Measurements from ENCODE around the gene WNT8A. TPM values are rescaled to one million over a fixed set of nuclear protein-coding genes. Genes with fewer than 3 reads are reported as not detected.
"Not testable (repeated sequence)": the region's sequence is repeated elsewhere in the genome, so short reads cannot be mapped to it uniquely, and the experiment has no call there.

Gene WNT8A
- total RNA-seq, 1 experiment from 2014 or later = not detected

DNA sequence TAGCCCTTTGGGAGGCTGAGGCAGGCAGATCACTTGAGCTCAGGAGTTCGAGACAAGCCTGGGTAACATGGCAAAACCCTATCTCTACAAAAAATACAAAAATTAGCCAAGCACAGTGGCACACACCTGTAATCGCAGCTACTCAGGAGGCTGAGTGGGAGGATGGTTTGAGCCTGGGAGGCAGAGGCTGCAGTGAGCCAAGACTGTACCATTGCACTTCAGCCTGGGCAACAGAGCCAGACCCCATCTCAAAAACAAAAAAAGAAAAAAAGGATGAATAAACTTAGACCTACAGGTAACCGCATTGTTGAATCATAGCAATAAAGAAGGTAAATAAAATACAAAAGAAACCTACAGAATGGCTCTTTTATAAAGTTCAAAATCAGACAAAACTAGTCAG lies 38.5 kb upstream of the WNT8A start:
- POLR2A ChIA-PET = interaction anchor here (1.1 kb wide), 1 partner anchor 11 kb away, joined by 5 read pairs; no protein-coding TSS in a partner anchor
- ATAC-seq; H3K9me2 ChIP-seq (ENCODE audit: insufficient read depth); H3K4me3 ChIP-seq (replicated peaks in 1 of 2; ENCODE audit: low read depth in 1 of 2, low read length in 2 of 2); H3K36me3 ChIP-seq (ENCODE audit: control insufficient read depth in 1 of 2, insufficient read depth in 2 of 2, low read length in 2 of 2); H3K9me3 ChIP-seq (ENCODE audit: control insufficient read depth in 1 of 2, insufficient read depth in 1 of 2, low read depth in 1 of 2, low read length in 2 of 2); BruUV-seq (replicated peaks); H3K4me1 ChIP-seq (ENCODE audit: control insufficient read depth in 1 of 2, insufficient read depth in 2 of 2, low read length in 2 of 2); DNase-seq (ENCODE audit: low read depth, low spot score); H3K27me3 ChIP-seq (ENCODE audit: insufficient read depth, low read length); RAD21 ChIA-PET (ENCODE audit: low non-redundant PET in 1 of 2, low total read pairs in 2 of 2, uncharacterized antibody in 2 of 2, unreplicated experiment in 2 of 2); H3K79me2 ChIP-seq (ENCODE audit: insufficient read depth, low read length); H3K4me2 ChIP-seq (ENCODE audit: low read length); intact Hi-C loops (cut with micrococcal nuclease); H3K27ac ChIP-seq (ENCODE audit: low read depth, low read length); H4K20me1 ChIP-seq (ENCODE audit: insufficient read depth); H2AFZ ChIP-seq (ENCODE audit: low read depth, low read length, poor library complexity, severe bottlenecking); H3K9ac ChIP-seq (ENCODE audit: low read length): not testable (repeated sequence)
- CTCF ChIA-PET = interaction anchor here (1.5 kb wide), 1 partner anchor 9 kb away, joined by 4 read pairs; no protein-coding TSS in a partner anchor

DNA sequence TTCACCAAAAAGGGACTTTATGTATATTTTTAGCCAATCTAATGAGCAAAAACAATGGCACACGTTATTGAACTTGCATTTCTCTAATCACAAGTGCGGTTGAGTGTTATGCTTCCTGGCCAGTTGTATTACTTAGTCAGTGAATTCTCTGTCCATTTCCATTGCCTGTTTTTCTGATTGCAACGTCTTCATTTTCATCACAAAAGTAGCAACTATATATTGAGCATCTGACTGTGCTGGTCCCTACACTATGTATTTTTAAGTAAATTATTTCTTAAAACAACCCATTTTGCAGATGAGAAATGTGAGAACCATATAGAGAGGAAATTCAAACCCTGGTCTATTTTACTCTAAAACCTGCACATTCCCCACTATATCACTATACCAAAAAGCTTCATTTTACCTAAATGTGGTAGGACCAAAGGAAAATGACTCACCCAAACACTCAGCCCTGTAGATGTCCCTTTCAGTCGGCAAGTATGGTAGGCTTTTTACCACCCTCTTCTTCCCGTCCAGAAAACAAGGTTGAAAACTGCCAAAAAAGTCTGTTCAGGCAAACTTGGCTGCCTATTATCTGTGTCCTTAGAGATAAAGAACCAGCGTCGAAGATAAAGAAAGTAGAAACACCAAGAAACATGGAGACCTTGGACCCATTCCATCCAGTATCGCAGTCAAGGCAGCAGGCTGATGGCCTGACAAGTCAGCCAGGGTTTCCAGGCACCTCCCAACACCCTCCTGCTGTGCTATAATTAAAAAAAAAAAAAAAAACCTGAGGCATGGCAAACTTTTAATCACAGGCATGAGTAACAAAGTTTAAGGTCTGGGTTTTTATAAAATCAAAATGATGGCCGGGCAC lies 32.2 kb upstream of the WNT8A start:
- intact Hi-C loops (cut with micrococcal nuclease) = no loop called here
- H2AFZ ChIP-seq (ENCODE audit: low read depth, low read length, poor library complexity, severe bottlenecking) = no peak overlapping the region
- no peak overlapping the region for H3K4me2 ChIP-seq (ENCODE audit: low read length)
- no peaks in the 10 kb centered on the region for H3K9me2 ChIP-seq (ENCODE audit: insufficient read depth)
- no peaks in the 10 kb centered on the region for H3K27me3 ChIP-seq (ENCODE audit: insufficient read depth, low read length)
- H3K36me3 ChIP-seq (ENCODE audit: control insufficient read depth in 1 of 2, insufficient read depth in 2 of 2, low read length in 2 of 2) = no peaks in the 10 kb centered on the region
- no TSS peak for BruUV-seq (replicated peaks)
- no peak for ATAC-seq
- no peak overlapping the region for H3K27ac ChIP-seq (ENCODE audit: low read depth, low read length)
- no peaks in the 10 kb centered on the region for H3K9me3 ChIP-seq (ENCODE audit: control insufficient read depth in 1 of 2, insufficient read depth in 1 of 2, low read depth in 1 of 2, low read length in 2 of 2)
- ChIA-PET POLR2A (no interaction called here), RAD21 (ENCODE audit: low non-redundant PET in 1 of 2, low total read pairs in 2 of 2, uncharacterized antibody in 2 of 2, unreplicated experiment in 2 of 2) (no interaction called here), CTCF (no interaction called here)
- no peak for DNase-seq (ENCODE audit: low read depth, low spot score)
- no peak overlapping the region for H3K9ac ChIP-seq (ENCODE audit: low read length)
- no peak overlapping the region for H3K4me3 ChIP-seq (replicated peaks in 1 of 2; ENCODE audit: low read depth in 1 of 2, low read length in 2 of 2)
- TF ChIP-seq SIN3A (IDR thresholded peaks at IDR 0.05; ENCODE audit: low read depth) (no peak), FOSL1 (IDR thresholded peaks at IDR 0.05; ENCODE audit: low read depth) (no peak), ZNF274 (IDR thresholded peaks at IDR 0.05; ENCODE audit: low read depth, low read length) (no peak), EZH2 (IDR thresholded peaks at IDR 0.05) (no peak), POLR2AphosphoS5 (IDR thresholded peaks at IDR 0.05; ENCODE audit: low read depth, low read length) (no peak), CBX3 (IDR thresholded peaks at IDR 0.05; ENCODE audit: low read depth) (no peak), RAD21 (IDR thresholded peaks at IDR 0.05; ENCODE audit: low read depth) (no peak), POLR2A (IDR thresholded peaks at IDR 0.05; ENCODE audit: borderline replicate concordance, extremely low read depth, insufficient read depth, insufficient read length) (no peak), ELF1 (IDR thresholded peaks at IDR 0.05; ENCODE audit: borderline replicate concordance, low read depth) (no peak)
- TF ChIP-seq, protein P1, sequence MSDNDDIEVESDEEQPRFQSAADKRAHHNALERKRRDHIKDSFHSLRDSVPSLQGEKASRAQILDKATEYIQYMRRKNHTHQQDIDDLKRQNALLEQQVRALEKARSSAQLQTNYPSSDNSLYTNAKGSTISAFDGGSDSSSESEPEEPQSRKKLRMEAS (IDR thresholded peaks at IDR 0.05) = no peak
- no peaks in the 10 kb centered on the region for H4K20me1 ChIP-seq (ENCODE audit: insufficient read depth)
- H3K79me2 ChIP-seq (ENCODE audit: insufficient read depth, low read length) = no peaks in the 10 kb centered on the region
- H3K4me1 ChIP-seq (ENCODE audit: control insufficient read depth in 1 of 2, insufficient read depth in 2 of 2, low read length in 2 of 2) = no peaks in the 10 kb centered on the region

DNA sequence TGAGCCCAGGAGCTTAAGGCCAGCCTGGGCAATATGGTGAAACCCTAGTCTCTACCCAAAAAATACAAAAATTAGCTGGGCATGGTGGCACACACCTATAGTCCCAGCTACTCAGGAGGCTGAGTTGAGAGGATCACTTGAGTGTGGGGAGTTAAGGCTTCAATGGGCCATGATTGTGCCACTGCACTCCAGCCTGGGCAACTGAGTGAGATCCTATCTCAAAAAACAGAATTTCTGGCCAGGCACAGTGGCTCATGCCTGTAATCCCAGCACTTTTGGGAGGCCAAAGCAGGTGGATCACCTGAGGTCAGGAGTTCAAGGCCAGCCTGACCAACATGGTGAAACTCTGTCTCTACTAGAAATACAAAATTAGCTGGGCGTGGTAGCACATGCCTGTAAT lies 31.1 kb upstream of the WNT8A start:
- H2AFZ ChIP-seq (ENCODE audit: low read depth, low read length, poor library complexity, severe bottlenecking); DNase-seq (ENCODE audit: low read depth, low spot score); CTCF ChIA-PET; RAD21 ChIA-PET (ENCODE audit: low non-redundant PET in 1 of 2, low total read pairs in 2 of 2, uncharacterized antibody in 2 of 2, unreplicated experiment in 2 of 2); H3K4me2 ChIP-seq (ENCODE audit: low read length); ATAC-seq; H3K79me2 ChIP-seq (ENCODE audit: insufficient read depth, low read length); H3K4me3 ChIP-seq (replicated peaks in 1 of 2; ENCODE audit: low read depth in 1 of 2, low read length in 2 of 2); POLR2A ChIA-PET; H3K36me3 ChIP-seq (ENCODE audit: control insufficient read depth in 1 of 2, insufficient read depth in 2 of 2, low read length in 2 of 2); BruUV-seq (replicated peaks); H3K27ac ChIP-seq (ENCODE audit: low read depth, low read length); H3K9me2 ChIP-seq (ENCODE audit: insufficient read depth); H3K27me3 ChIP-seq (ENCODE audit: insufficient read depth, low read length); H4K20me1 ChIP-seq (ENCODE audit: insufficient read depth); H3K9ac ChIP-seq (ENCODE audit: low read length); intact Hi-C loops (cut with micrococcal nuclease); H3K4me1 ChIP-seq (ENCODE audit: control insufficient read depth in 1 of 2, insufficient read depth in 2 of 2, low read length in 2 of 2); H3K9me3 ChIP-seq (ENCODE audit: control insufficient read depth in 1 of 2, insufficient read depth in 1 of 2, low read depth in 1 of 2, low read length in 2 of 2): not testable (repeated sequence)
